ENCODE results near the gene CPA3.

Gene CPA3

DNA sequence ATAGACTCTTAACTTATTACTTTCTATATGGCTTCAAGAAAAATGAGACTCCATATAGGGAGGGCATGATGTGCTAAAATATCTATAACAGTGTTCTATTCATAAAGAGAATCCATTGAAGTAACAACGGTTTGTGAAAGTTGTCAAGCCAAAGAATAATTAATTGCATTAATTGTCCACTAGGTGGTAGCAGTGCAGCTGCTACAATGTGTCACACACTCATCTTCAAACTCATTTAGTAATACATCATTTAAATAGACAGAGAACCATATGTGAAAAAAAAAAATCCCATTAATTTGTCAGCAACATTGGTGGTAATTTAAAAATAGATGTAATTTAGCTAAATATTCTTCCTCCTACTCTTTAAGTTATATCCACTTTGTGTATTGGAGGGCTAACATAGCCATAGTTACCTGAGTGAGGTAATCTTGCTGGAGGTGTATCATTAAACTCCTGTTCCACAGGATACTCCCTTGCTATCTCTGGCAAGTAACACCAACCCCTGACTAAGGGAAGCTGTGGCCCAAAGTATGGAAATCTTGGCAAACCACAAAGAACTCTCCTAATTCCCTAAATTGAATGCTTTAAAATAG, 3.7 kb upstream of the CPA3 start:
- DNase-seq, result peak; percentile 60

DNA sequence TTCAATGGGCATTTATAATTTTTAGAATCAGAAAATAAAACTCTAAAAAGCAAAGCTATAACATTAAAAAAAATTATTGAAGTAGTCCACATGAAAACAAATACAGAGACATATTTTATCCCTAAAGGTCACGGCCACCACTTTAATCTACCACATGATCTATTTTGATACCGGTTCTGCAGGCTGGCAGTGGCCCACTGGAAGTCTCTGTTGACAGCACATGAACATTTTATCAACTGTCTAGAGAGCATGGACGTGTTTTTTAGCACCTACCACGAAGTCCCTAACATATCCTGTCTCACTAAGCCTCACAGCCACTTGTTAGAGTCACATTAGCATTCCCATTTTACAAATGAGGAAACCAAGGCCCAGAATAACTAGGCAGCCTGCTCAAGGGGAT, 1.8 kb upstream of the CPA3 start:
- DNase-seq, result no peak

DNA sequence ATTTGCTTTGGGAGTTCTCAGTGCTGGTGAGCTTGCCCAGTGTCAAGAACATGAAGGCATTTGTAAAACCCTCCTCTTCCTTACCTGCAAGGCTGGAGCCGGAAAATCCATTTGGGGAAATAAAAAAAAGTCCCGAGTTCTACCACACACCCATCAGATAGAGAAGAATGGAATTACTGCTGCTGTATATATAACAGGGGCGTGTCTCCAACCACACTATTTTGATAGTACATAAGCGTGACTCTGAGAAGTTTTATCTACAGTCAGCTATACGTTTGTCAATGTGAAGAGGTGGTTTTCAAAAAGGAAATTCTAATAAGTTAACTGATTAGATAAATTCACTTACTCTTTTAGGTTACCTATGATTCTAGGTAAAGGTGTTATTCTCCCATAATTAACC, 1.3 kb upstream of the CPA3 start:
- no peak for DNase-seq

DNA sequence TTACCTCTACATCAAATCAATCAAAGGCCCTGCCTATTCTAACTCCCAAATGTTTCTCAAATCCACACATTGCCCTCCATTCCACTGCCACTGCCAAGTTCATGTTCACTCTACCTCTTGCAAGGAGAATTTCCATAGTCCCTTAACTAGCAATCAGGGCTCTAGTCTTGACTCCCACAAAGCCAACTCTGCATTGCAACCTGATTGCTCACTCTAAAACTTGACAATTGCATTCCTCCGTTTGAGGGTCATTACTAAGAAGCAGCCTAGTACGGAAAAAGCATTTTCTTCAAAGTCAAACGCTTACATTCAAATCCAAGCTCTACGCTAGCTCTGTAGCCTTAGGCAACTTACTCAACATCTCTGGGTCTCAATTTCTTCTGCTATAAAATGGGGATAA, 1.2 kb downstream of the CPA3 start:
- no peak for DNase-seq

DNA sequence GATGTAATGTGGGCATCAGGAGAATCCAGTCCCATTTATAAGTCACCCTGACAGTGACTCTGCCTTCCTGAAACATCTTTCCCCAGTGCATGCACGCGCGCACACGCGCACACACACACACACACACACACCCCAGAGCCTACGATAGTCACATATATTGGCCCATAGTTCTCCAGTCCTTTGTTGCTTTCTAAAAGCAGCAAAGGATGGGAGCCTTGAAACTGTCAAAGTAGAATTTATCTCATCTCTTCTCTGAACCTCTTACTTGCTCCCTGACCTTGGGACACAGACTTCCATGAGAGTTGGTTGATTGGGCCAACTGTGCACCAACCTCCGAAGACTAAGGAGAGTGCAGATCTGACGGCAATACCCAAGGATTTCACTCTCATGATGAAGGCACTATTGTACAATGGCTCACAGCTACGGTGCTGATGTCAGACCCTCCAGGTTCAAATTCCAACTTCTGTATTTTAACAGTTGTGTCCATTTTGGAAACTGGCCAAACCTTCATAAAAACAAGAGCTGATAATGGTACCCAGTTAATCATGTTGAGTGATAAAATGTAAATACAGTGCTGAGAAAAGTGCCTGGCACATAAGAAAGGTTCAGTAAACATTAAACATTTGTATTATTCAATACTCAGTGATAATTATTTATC, 8.3 kb downstream of the CPA3 start:
- DNase-seq, result peak; percentile 66

DNA sequence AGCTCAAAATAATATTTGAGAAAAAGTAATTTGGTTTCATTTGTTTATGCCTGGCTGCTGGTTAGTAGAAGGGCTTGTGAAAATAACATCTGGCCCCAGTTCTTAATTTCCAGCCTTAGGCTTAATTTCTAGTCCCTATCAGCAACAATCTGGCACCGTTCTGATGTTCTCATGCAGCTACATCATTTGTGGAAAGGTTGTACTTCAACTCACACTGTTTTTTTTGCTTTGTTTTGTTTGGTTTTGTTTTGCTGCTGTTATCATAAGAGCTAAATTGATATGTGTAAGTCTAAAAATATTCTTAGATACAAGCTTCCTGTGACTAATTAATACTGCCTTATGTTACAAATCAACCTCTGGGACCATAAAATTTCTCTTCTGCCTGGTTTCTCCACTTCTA, 8.9 kb downstream of the CPA3 start:
- no peak for DNase-seq

DNA sequence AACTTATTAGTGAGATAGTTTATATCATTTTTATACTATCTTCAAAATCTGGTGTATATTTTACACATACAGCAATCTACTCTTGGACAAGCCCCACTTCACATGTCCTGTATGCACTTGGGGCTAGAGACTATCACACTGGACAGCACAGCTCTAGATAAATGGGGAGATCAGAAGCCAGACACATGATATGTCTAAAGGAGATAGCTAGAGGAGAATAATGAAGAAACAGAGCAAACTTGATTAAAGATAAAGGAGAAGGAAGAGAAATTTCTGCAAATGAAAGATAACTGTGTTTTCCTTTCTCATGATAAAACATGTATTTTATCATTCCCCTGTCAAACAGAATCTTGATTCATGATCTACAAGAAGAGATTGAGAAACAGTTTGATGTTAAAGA, 13.0 kb downstream of the CPA3 start:
- DNase-seq, result no peak

DNA sequence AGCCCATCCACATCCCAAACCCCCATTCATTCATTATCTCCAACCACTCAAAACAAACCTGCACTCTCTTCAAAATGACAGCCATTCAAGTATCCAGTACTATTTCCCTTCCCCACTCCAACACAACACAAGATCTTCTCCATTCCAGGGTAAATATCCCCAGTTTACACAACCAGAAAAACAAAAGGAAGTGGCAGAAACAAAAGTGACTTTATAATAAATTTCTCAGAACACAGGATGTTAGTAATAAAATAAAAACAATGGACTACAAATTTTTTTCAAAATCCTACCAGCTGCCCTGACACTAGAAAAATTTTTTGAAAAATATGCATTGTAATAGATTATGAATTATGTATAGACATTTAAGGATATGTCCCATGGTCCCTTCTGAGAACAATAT, 14.2 kb downstream of the CPA3 start:
- no peak for DNase-seq

DNA sequence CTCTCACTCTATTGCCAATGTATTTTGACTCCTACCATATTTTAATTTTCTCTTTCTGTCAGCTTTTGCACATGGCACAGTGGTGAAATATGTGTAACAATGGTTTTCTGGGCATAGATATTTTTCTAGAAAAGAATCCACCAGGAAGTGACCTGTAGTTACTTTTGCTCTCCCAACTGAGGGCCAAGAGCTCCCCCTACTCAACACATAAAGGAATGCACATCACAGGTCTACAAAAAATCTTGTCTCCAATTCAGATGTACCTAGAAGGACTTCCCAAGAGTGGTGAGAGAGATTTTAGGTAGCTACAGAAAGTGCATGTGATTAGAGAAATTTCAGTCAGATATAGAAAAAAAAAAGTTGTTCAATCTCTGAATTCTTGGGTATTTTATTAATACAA, 15.6 kb downstream of the CPA3 start:
- DNase-seq, result no peak

DNA sequence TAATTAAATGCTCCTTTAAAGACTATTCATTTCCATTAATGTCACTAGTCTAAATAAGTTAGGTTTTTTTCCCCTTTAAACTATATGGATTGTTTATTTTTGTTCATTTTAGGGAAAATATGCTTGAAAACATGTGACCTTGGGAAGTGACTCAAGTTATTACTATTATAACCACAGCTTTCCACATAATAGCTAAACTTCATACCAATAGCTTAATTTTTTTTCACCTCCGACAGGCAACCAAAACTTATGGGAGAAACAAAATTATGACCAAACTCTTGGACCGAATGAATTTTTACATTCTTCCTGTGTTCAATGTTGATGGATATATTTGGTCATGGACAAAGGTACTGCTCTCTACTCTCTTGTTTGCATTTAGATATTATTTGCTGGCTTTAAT, 16.2 kb downstream of the CPA3 start:
- DNase-seq, result no peak

DNA sequence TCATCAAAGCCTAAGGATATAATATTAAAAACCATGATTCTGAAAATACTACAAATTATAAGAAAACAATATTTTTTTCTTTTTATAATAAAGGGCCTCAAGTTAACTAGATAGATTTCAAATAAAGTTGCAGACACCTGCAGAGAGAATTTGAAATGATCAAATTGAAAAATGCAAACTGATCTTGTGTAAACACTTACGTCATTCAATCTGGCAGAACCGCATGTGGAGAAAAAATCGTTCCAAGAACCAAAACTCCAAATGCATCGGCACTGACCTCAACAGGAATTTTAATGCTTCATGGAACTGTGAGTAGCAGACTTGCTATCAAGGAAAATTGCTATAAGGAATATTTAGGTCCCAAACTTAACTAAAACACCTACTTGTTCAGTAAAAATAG, 17.2 kb downstream of the CPA3 start:
- peak; percentile 14 for DNase-seq

DNA sequence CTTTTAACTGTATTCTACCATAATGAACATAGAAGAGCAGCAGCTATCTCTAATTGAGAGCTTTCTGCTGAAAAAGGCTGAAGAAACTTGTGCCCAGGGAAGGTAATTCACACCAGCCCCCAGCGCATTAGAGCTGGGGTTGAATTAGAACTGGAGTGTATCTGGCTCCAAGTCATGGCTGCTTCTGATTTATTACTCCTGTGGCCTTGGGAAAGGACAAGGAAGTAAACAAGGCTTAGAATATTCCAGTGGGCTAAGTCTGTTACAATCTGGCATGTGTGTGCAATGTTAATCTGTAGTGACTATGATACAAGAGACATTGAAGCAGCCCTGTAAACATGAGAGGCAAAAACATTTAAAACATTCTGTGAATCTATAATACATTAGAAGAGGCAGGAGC, 18.1 kb downstream of the CPA3 start:
- DNase-seq, result peak; percentile 6

DNA sequence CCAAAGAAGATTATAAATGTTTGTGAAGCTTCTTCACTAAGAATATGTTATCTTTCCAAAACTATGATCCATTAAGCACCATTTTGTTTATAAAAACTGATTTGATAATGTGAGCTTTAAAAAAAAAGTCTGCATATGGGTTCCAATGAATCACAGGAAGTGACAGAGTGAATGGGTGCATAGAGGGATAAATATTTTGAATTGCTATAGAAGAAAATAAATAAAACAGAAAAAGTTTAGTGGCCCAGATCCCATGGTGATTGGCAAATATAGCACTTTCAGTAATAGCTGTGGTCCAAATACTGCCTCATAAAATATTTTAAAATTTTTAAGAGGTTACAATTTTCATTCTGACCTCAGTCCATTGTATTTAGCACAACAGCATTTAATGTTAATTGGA, 19.2 kb downstream of the CPA3 start:
- DNase-seq, result no peak

DNA sequence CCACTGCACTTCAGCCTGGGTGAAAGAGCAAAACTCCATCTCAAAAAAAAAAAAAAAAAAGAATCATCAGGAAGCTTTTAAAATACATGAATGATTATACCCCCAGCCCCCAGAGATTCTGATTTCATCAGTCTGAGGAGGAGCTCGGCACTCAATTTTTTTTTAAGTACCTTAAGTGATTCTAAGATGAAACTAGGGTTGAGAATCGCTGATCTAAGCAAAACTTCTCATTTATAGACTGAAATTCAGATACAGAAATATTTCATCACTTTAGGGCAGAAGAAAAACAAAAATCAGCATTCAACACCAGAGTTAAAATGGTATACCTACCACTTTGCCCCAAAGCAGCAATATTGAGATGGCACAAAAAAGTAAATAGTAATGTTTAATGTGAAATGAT, 24.7 kb downstream of the CPA3 start:
- DNase-seq, result no peak

DNA sequence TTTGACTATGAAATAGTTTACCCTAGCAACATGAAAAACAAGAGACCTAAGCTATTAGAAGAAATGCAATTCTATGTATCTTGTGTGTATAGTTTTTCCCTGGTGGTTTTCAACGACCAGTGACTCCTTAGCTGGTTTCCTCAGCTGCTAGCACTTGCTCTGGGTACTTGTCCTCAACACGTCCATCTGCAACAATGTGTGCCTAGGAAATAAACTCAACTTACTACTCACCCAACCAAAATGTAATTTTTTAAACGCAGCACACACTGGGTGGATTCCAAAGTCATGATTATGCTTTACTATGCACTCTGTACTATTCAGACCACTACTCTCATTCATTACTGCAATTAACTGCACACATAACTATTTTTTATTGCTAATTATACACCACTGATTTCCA, 31.0 kb downstream of the CPA3 start:
- no peak for DNase-seq

DNA sequence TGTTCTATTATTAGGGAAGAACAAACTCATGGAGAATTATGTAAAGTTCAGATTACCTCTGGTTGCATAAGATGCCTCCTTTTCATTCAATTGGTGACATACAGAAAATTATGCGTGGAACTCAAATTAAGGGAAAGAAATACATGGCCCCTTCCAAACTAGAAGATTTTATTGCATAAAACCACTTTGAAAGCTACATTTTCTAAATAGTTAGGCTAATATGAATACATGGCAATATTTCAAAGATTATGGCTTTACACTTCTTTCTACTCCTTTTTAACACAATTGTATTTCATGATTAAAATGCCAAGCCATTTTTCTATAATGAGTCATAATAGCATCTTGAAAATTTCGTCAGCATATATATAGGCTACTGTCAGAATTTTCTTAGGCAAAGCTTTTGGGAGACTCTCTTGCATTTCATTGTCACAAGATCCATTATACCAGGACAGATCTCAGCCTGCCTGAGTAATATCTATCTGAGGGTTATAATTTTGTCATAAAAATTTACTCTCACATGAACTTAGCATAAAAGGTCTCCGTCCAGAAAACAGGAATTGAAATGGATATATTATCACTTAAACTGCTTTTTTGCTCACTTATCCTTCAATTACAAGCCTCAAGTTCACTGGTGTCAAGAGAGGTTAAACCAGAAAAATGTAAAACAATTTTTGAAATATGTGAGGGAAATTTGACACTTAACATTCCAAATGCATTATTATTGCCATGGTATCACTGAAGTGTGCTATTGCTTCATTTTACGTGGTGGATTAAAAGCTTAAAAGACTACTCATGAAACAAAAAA, 37.1 kb downstream of the CPA3 start:
- DNase-seq, result no peak

DNA sequence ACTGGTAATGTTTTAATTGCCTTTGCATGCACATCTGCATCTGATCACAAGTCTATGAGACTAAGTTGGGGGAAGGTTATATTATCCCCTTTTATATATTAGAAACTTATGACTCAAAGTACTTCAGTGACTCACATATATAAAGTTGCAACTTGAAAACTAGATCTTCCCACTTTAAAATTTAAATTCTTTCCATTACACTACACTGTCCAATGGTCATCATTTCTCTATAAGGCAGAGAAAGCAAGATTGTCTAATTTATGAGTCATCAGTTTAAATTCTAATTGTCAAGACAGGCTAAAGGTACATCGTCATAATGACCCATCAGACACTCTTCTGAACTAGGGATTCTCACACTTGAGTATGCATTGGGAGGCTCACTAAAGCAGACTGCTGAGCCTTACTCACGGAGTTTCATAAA, 37.9 kb downstream of the CPA3 start:
- no peak for DNase-seq

DNA sequence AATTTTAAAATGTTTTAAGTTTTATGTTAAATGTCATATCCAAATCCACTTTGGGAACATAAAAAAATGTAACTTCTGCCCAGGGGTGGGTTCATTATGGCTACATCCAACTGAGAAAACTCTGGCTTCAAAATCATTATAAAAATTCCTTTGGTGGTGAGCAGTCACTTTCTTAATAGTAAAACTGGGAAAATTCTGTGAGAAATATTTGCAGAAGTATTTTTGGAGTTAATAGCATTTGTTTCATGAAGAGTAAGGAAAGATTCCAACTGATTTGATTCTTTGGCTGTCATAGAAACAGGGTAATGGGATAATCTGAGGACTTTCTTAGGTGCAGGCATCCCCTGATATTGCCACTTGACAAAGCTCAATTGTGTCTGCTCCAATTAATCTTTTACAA, 38.8 kb downstream of the CPA3 start:
- no peak for DNase-seq

DNA sequence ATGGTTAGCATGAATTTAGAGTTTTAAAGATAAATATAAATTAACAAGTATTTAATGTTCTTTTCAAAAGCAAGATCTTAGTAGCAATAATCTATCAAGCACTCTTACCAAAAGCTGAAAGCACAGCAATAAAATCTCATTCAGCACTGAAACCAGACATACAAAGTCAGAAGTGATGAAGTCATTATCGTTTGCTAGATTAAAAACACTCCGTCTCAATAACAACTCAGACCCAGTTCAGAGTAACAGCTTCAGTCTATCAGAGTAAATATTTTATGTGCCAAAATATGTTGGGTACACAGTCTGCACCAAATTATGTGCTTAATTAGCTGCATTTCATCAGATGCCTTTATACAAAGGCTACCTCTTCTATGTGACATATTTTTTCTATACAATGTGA, 41.6 kb downstream of the CPA3 start:
- DNase-seq, result no peak

DNA sequence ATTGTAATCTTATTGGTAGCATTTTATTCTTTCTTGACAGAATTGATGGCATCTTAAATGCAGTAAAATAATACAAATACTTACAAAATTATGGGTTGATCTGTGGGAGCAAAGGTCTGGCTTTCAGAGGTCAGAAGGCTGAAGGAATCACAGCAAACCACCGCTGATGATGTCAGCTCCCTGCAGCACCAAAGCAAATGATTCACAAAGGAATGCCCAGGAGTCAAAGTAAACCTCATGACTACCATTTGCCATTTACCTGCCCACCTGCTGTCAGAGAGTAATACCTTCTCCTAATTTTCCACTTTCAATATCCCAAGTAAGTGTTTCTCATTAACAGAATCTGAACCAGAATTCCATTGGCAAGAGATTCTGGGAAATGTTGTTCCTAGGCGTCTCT, 46.1 kb downstream of the CPA3 start:
- no peak for DNase-seq

DNA sequence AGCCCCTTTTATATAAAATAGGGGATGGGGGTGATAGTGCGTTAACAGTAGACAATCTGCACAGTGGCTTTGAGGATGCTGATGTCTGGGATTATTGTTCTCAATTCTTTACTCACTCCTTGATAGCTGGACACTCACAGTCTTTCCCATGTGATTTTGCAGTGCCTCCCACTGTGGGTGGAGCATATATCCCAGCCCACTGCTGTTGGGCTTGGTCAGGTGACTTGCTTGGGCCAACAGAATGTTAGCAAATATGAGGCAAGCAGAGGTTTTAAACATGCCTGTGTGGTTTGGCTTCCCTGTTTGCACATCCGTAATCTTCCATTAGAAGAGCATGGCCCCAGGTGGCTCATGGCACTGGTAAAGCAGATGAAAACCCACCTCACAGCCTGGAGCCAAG, 46.5 kb downstream of the CPA3 start:
- no peak for DNase-seq

DNA sequence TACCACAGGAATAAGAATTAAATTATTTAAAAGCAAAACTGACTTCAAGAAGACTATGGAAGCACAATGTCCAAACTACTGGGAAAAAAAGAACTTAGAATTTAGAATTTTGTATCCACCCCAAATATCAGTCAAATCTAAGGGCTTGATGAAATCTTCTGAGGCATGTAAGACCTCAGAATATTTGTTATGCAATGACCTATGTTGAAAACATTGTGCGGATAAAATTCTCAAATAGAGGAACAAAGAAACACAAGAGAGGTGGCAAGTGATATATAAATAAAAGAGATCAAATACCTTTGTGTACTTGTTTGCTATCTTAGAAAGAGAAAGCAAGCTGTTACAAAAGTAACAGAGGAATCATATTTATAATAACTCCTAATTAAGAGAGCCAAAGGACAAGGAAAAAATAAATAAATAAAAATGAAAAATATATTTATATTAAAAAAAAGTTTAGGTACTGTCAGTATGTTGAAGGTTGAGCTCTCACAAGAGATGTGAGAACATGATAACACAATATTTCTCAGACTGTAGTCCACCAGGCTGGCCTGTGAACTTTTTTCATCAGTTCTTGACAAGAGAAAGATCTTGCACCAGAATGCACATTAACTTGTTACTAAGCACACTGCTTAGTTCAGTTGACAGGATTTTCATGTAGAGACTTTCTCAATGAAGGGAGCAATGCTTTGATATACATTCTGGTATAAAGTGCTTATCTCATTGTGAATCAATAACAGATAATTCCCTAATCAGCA, 50.0 kb downstream of the CPA3 start:
- DNase-seq, result no peak

DNA sequence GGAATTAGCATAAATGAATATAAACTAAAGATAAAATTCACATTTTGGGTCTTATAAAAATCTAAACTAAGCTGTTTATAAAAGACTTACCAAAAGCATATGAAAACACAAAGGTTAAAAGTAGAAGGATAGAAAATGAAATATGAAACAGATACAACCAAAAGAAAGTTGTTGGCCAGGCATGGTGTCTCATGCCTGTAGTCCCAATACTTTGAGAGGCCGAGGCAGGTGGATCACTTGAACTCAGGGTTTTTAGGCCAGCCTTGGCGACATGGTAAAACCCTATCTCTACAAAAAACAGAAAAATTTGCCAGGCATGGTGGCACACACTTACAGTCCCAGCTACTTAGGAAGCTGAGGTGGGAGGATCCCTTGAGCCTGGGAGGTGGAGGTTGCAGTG, 51.0 kb downstream of the CPA3 start:
- no peak for DNase-seq

DNA sequence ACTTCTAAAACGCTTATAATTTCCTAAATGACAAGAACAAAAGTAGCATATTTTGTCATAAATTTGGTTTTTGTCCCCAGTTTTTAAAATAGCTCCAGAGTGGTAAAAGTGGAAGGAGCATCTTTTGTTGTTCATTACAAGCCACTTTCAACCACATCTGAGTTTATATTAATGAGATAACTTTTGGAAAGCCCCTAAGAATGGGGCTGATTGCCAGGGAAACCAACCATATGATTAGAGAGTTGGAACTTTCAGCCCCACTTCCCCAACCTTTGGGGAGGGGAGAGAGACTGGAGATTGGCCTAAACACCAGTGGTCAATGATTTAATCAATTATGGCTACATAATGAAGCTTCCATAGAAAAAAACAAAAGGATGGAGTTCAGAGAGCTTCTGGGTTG, 57.4 kb downstream of the CPA3 start:
- no peak for DNase-seq
